ENCODE data around the gene NACC1.

DNA sequence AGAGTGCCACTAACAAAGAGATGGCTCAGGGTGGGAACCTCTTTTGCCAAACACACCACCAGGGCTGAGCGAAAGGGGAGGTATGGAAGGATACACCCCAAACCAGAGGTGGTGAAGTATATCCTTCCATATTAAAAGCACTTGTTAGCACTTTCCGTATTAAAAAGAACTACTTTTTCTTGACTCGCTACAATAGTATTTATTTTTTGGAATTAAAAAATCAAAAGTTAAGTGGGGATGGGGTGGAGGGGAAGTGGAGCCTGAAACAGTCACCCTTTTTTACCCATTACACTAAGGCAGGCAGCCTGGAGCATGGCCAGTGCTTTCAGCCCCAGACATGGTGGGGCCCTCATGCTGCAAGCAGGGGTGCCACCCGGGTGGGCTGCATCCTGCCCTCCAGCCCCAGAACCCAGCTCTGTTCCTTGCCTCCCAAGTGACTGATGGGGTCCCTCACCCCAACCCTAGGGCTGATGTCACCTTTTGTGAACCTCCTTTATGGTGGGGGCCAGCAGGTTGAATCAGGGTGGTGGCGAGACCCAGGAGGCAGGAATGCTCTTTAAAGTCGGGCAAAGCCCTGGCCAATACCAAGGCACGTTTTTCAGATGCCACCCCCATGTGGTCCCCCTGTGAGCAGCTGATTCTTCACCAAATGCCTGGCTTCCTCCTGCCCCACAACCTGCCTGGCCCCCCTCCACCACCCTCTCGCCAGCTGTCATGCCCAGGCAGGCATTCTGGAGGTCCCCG is 46.4 kb upstream of the NACC1 start:
- TF ChIP-seq, protein P1, sequence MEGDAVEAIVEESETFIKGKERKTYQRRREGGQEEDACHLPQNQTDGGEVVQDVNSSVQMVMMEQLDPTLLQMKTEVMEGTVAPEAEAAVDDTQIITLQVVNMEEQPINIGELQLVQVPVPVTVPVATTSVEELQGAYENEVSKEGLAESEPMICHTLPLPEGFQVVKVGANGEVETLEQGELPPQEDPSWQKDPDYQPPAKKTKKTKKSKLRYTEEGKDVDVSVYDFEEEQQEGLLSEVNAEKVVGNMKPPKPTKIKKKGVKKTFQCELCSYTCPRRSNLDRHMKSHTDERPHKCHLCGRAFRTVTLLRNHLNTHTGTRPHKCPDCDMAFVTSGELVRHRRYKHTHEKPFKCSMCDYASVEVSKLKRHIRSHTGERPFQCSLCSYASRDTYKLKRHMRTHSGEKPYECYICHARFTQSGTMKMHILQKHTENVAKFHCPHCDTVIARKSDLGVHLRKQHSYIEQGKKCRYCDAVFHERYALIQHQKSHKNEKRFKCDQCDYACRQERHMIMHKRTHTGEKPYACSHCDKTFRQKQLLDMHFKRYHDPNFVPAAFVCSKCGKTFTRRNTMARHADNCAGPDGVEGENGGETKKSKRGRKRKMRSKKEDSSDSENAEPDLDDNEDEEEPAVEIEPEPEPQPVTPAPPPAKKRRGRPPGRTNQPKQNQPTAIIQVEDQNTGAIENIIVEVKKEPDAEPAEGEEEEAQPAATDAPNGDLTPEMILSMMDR (conservative IDR thresholded peaks at IDR 0.05) = no peak
- TF ChIP-seq ZFX (IDR thresholded peaks at IDR 0.05) = no peak
